HG03097 (cell line): ENCODE data around the gene SDCBP2.

ENCODE experiments used
- ATAC-seq: cut with Tn5 transposase; IDR thresholded peaks from one replicate; pipeline ENCODE4 v1.9.1; 2021; ENCODE audit not compliant: unreplicated experiment, low FRiP score

Gene SDCBP2

GRCh38 chr20:1331801-1332453 is 3.0 kb upstream of the SDCBP2 start:
- no peak for ATAC-seq

- ATAC-seq, result no peak
These were observed 2.2 kb upstream of the SDCBP2 start for GRCh38 chr20:1331101-1331500.

- no peak for ATAC-seq
These were observed 1.3 kb upstream of the SDCBP2 start for GRCh38 chr20:1330075-1330830.

GRCh38 chr20:1327827-1328679 is 886 bp downstream of the SDCBP2 start:
- ATAC-seq, result no peak

- no peak for ATAC-seq
These were observed 1.7 kb downstream of the SDCBP2 start for GRCh38 chr20:1327241-1327653.

- no peak for ATAC-seq
These were observed 2.7 kb downstream of the SDCBP2 start for GRCh38 chr20:1326031-1326930.

GRCh38 chr20:1325173-1326030 is 3.5 kb downstream of the SDCBP2 start:
- peak; percentile 68 for ATAC-seq

- ATAC-seq, result no peak
These were observed 4.3 kb downstream of the SDCBP2 start for GRCh38 chr20:1324598-1325172.

- ATAC-seq, result no peak
These were observed 4.9 kb downstream of the SDCBP2 start for GRCh38 chr20:1323830-1324597.

GRCh38 chr20:1323256-1323655 is 5.7 kb downstream of the SDCBP2 start:
- ATAC-seq, result no peak

GRCh38 chr20:1322511-1323245 is 6.3 kb downstream of the SDCBP2 start:
- ATAC-seq, result no peak

GRCh38 chr20:1321654-1321939 is 7.3 kb downstream of the SDCBP2 start:
- no peak for ATAC-seq

GRCh38 chr20:1320902-1321653 is 7.9 kb downstream of the SDCBP2 start:
- ATAC-seq, result no peak

- no peak for ATAC-seq
These were observed 8.9 kb downstream of the SDCBP2 start for GRCh38 chr20:1320016-1320415.

- ATAC-seq, result no peak
These were observed 9.5 kb downstream of the SDCBP2 start for GRCh38 chr20:1319462-1319861.

GRCh38 chr20:1319051-1319450 is 9.9 kb downstream of the SDCBP2 start:
- no peak for ATAC-seq
